OCI-LY1 (cell line): ENCODE results near the gene WWC2.

ENCODE experiments used
- H2AFZ ChIP-seq: fragments of 200-600 bp; sonication (generic), shearing (Covaris generic); 2 replicates; pipeline ENCODE4 v1.6.0; 2014; ENCODE audit warnings: antibody characterized with exemption, mild to moderate bottlenecking, low read length
- H3F3A ChIP-seq: fragments of 200-600 bp; sonication (generic), shearing (Covaris generic); 2 replicates; pipeline ENCODE4 v1.6.0; 2014; ENCODE audit warnings: mild to moderate bottlenecking, antibody characterized with exemption, low read length, moderate library complexity; ENCODE audit not compliant: insufficient read depth
- H3K27ac ChIP-seq: fragments of 200-600 bp; sonication (generic); 2 replicates; pipeline ENCODE4 v1.5.1; 2014; ENCODE audit warnings: low read length, mixed run types, mild to moderate bottlenecking, low read depth; ENCODE audit not compliant: poor library complexity, severe bottlenecking
- H3K27me3 ChIP-seq: fragments of 200-600 bp; sonication (generic); 2 replicates; pipeline ENCODE4 v1.6.0; 2014; ENCODE audit warnings: antibody characterized with exemption, mild to moderate bottlenecking, low read length, moderate library complexity; ENCODE audit not compliant: insufficient read depth
- H3K36me3 ChIP-seq: fragments of 200-600 bp; sonication (generic); 2 replicates; pipeline ENCODE4 v1.6.1; 2014; ENCODE audit warnings: mild to moderate bottlenecking, antibody characterized with exemption, low read length, moderate library complexity, mixed read lengths; ENCODE audit not compliant: insufficient read depth
- H3K4me1 ChIP-seq: fragments of 200-600 bp; sonication (generic); 2 replicates; pipeline ENCODE4 v1.5.1; 2014; ENCODE audit warnings: mild to moderate bottlenecking, low read length, moderate library complexity; ENCODE audit not compliant: insufficient read depth, severe bottlenecking
- H3K4me2 ChIP-seq: fragments of 200-600 bp; sonication (generic), shearing (Covaris generic); 2 replicates; pipeline ENCODE4 v1.6.1; 2014; ENCODE audit warnings: low read length
- H3K4me3 ChIP-seq: fragments of 200-600 bp; sonication (generic); 2 replicates; pipeline ENCODE4 v1.5.1; 2014; ENCODE audit warnings: low read length, low read depth, mild to moderate bottlenecking, mixed read lengths; ENCODE audit not compliant: poor library complexity, severe bottlenecking
- H3K79me2 ChIP-seq: fragments of 200-600 bp; shearing (Covaris generic); 2 replicates; pipeline ENCODE4 v1.6.1; 2016; ENCODE audit warnings: mixed run types, low read length, mixed read lengths; ENCODE audit not compliant: insufficient read depth
- H3K9ac ChIP-seq: fragments of 200-600 bp; sonication (generic), shearing (Covaris generic); 2 replicates; pipeline ENCODE4 v1.6.1; 2014; ENCODE audit warnings: mild to moderate bottlenecking, low read length, mixed read lengths
- H3K9me2 ChIP-seq: fragments of 200-600 bp; sonication (generic), shearing (Covaris generic); 2 replicates; pipeline ENCODE4 v1.6.1; 2014; ENCODE audit warnings: low read depth, mild to moderate bottlenecking, low read length, mixed read lengths
- H3K9me3 ChIP-seq: fragments of 200-600 bp; shearing (Covaris generic); 2 replicates; pipeline ENCODE4 v1.6.1; 2014; ENCODE audit warnings: low read length, mixed read lengths
- H4K20me1 ChIP-seq: fragments of 200-600 bp; sonication (generic), shearing (Covaris generic); 2 replicates; pipeline ENCODE4 v1.6.0; 2016; ENCODE audit warnings: mild to moderate bottlenecking, low read length; ENCODE audit not compliant: insufficient read depth
- CTCF ChIP-seq: fragments of 200-600 bp; sonication (generic), shearing (Covaris generic); IDR thresholded peaks from 2 replicates; pipeline ENCODE4 v1.5.1; 2017; ENCODE audit warnings: mild to moderate bottlenecking, antibody characterized with exemption, low read length, moderate library complexity, mixed read lengths
- EZH2 ChIP-seq: fragments of 200-600 bp; sonication (generic), shearing (Covaris generic); IDR thresholded peaks from 2 replicates; pipeline ENCODE4 v1.8.0; 2017; ENCODE audit warnings: borderline replicate concordance, mixed run types, mild to moderate bottlenecking, antibody characterized with exemption, low read length, moderate library complexity, mixed read lengths

The WWC2 gene

DNA sequence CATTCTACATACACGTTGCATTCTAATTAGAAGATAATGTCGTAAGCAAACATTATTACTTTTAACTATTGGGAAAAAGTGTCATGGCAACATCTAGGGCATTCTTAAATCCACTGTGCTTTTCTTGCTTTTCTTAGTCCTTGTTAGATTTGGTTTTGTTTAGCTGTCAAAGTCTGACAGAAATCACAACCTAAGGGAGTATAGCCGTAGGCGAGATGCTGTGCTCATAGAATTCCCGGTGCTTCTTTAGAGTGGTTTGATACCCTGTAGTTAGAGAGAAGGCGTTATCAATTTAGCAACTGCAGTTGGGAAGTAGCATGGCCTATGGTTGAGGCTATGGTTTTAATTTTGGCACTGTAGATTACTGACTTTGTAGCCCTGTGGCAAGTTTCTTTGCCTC, 45.7 kb downstream of the WWC2 start:
- Histone ChIP-seq H3K27me3 (no peaks in the 10 kb centered on the region), H3K9ac (no peak overlapping the region), H3K4me2 (no peak overlapping the region), H3K9me3 (no peaks in the 10 kb centered on the region), H3K79me2 (no peaks in the 10 kb centered on the region), H3K27ac (no peak overlapping the region), H3F3A (no peaks in the 10 kb centered on the region), H4K20me1 (no peaks in the 10 kb centered on the region), H2AFZ (no peak overlapping the region), H3K9me2 (no peaks in the 10 kb centered on the region), H3K4me3 (no peak overlapping the region), H3K36me3 (no peaks in the 10 kb centered on the region), H3K4me1 (no peaks in the 10 kb centered on the region)
- no peak for TF ChIP-seq EZH2
- no peak for TF ChIP-seq CTCF

- H2AFZ ChIP-seq, result no peak overlapping the region
- H3K4me2 ChIP-seq, result no peak overlapping the region
- H3F3A ChIP-seq, result no peaks in the 10 kb centered on the region
- H3K36me3 ChIP-seq, result no peaks in the 10 kb centered on the region
- no peaks in the 10 kb centered on the region for H3K9me3 ChIP-seq
- H4K20me1 ChIP-seq, result no peaks in the 10 kb centered on the region
- TF ChIP-seq CTCF (no peak), EZH2 (no peak)
- no peak overlapping the region for H3K9ac ChIP-seq
- no peaks in the 10 kb centered on the region for H3K4me1 ChIP-seq
- H3K27ac ChIP-seq, result no peak overlapping the region
- H3K79me2 ChIP-seq, result no peaks in the 10 kb centered on the region
- H3K4me3 ChIP-seq, result no peak overlapping the region
- H3K9me2 ChIP-seq, result no peaks in the 10 kb centered on the region
- H3K27me3 ChIP-seq, result no peaks in the 10 kb centered on the region
These were observed 46.7 kb downstream of the WWC2 start for GRCh38 chr4:183145773-183146172.

DNA sequence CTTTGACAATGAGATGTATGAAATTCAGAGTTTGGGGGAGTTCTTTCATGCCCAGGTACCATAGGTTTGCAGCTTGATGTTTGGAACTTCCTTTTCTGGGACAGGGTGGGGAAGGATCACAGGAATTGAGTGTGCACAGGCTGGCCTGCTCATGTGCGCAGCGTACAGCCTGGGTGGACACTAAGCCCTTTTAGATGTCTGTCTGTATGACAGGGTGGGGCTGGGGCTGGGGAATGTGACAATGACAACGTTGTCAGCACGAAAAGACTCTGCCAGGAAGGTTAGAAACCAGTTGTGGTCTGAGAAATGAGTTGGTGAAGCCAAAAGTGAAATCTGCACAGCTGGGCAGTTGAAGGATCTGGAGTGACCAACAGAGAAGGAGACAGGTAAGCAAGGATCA, 47.4 kb downstream of the WWC2 start:
- H3K79me2 ChIP-seq, result no peaks in the 10 kb centered on the region
- H4K20me1 ChIP-seq, result no peaks in the 10 kb centered on the region
- TF ChIP-seq CTCF (no peak), EZH2 (no peak)

More for the DNA sequence above, 47.4 kb downstream of the WWC2 start:
- no peaks in the 10 kb centered on the region for H3F3A ChIP-seq
- no peaks in the 10 kb centered on the region for H3K27me3 ChIP-seq
- H3K9me2 ChIP-seq, result no peaks in the 10 kb centered on the region
- no peak overlapping the region for H3K4me3 ChIP-seq
- no peak overlapping the region for H3K27ac ChIP-seq
- H3K9ac ChIP-seq, result no peak overlapping the region
- H2AFZ ChIP-seq, result no peak overlapping the region
- no peaks in the 10 kb centered on the region for H3K4me1 ChIP-seq
- H3K9me3 ChIP-seq, result no peaks in the 10 kb centered on the region
- H3K36me3 ChIP-seq, result no peaks in the 10 kb centered on the region
- no peak overlapping the region for H3K4me2 ChIP-seq
